ENCODE results near the gene MBD5. TPM values are rescaled to one million over a fixed set of nuclear protein-coding genes. Genes with fewer than 3 reads are reported as not detected.

The MBD5 gene
- polyA plus RNA-seq, 1 of the 3 experiments (the other 2 are of a cell fraction), result 7.4 TPM

GRCh38 chr2:148103946-148104345 lies 83.1 kb downstream of the MBD5 start:
- H3K9ac ChIP-seq, result no peak overlapping the region
- no peaks in the 10 kb centered on the region; the same call in 1 of the 2 replicates for H3K79me2 ChIP-seq (ENCODE audit: insufficient read depth)
- no peaks in the 10 kb centered on the region; the same call in 1 of the 2 replicates for H3K9me2 ChIP-seq
- no peaks in the 10 kb centered on the region for H4K20me1 ChIP-seq (ENCODE audit: insufficient read depth)
- TF ChIP-seq FOXJ3 (CRISPR knock-in tag; IDR thresholded peaks at IDR 0.05), result no peak
- no peak for TF ChIP-seq TAF1 (IDR thresholded peaks at IDR 0.05; ENCODE audit: borderline replicate concordance, low read depth, low read length)
- TF ChIP-seq FOXM1 (IDR thresholded peaks at IDR 0.05; ENCODE audit: low read depth), result no peak
- no peak for TF ChIP-seq ZBTB33 (IDR thresholded peaks at IDR 0.05; ENCODE audit: borderline replicate concordance, low read depth)
- TF ChIP-seq CHD2 (IDR thresholded peaks at IDR 0.05; ENCODE audit: low read length, partially characterized antibody), result no peak
- no peak for TF ChIP-seq SIN3A (IDR thresholded peaks at IDR 0.05; ENCODE audit: borderline replicate concordance, low read depth, low read length)
- no peak for TF ChIP-seq NRF1 (IDR thresholded peaks at IDR 0.05; ENCODE audit: low read depth, low read length)
- no peak for TF ChIP-seq RFX5 (IDR thresholded peaks at IDR 0.05; ENCODE audit: low read length)
- POLR2A ChIA-PET, result no interaction called here
- H3K4me2 ChIP-seq, result no peak overlapping the region
- H3K4me3 ChIP-seq (ENCODE audit: low read depth in 2 of 2, low read length in 1 of 2), result no peak overlapping the region
- H3K9me3 ChIP-seq, result 0 out of 2 replicates have a peak, but pooled peaks cover 6% of the 10 kb centered on the region
- H3F3A ChIP-seq (replicated peaks; ENCODE audit: insufficient read depth), result peaks cover 3% of the 10 kb centered on the region
- peaks cover 0 to 8% of the 10 kb centered on the region in 2 experiments for H3K36me3 ChIP-seq (replicated peaks in 1 of 2; ENCODE audit: control insufficient read depth in 1 of 2, insufficient read depth in 2 of 2, low read length in 1 of 2)
- H3K27ac ChIP-seq (ENCODE audit: low read depth in 2 of 2, low read length in 1 of 2), result no peak overlapping the region
- H3K27me3 ChIP-seq (ENCODE audit: insufficient read depth), result no peaks in the 10 kb centered on the region
- DNase-seq, result peak; percentile 9
- CTCF ChIA-PET, result interaction anchor here (1.9 kb wide), 1 partner anchor 10 kb away, joined by 5 read pairs; no protein-coding TSS in a partner anchor
- no peaks in the 10 kb centered on the region; a peak in 2 of 4 replicates for H3K4me1 ChIP-seq (ENCODE audit: control insufficient read depth in 1 of 2, insufficient read depth in 2 of 2, low read depth in 1 of 2, low read length in 1 of 2)
- H2AFZ ChIP-seq (ENCODE audit: low read depth), result no peak overlapping the region

GRCh38 chr2:148106331-148106730 lies 85.4 kb downstream of the MBD5 start:
- CTCF ChIA-PET, result no interaction called here
- Histone ChIP-seq H2AFZ (ENCODE audit: low read depth) (no peak overlapping the region), H3K9me2 (no peaks in the 10 kb centered on the region; the same call in 1 of the 2 replicates), H4K20me1 (ENCODE audit: insufficient read depth) (no peaks in the 10 kb centered on the region), H3F3A (replicated peaks; ENCODE audit: insufficient read depth) (peaks cover 3% of the 10 kb centered on the region), H3K79me2 (ENCODE audit: insufficient read depth) (no peaks in the 10 kb centered on the region; the same call in 1 of the 2 replicates), H3K4me2 (no peak overlapping the region), H3K27me3 (ENCODE audit: insufficient read depth) (no peaks in the 10 kb centered on the region), H3K4me3 (ENCODE audit: low read depth in 2 of 2, low read length in 1 of 2) (no peak overlapping the region), H3K9ac (no peak overlapping the region), H3K36me3 (replicated peaks in 1 of 2; ENCODE audit: control insufficient read depth in 1 of 2, insufficient read depth in 2 of 2, low read length in 1 of 2) (peaks cover 0 to 8% of the 10 kb centered on the region in 2 experiments), H3K27ac (ENCODE audit: low read depth in 2 of 2, low read length in 1 of 2) (no peak overlapping the region), H3K4me1 (ENCODE audit: control insufficient read depth in 1 of 2, insufficient read depth in 2 of 2, low read depth in 1 of 2, low read length in 1 of 2) (no peaks in the 10 kb centered on the region; a peak in 2 of 4 replicates), H3K9me3 (0 out of 2 replicates have a peak, but pooled peaks cover 6% of the 10 kb centered on the region)
- DNase-seq, result no peak
- POLR2A ChIA-PET, result no interaction called here
- TF ChIP-seq GATA2 (CRISPR knock-in tag; IDR thresholded peaks at IDR 0.05), result no peak
- TF ChIP-seq NFIC (IDR thresholded peaks at IDR 0.05; ENCODE audit: borderline replicate concordance), result no peak
- no peak for TF ChIP-seq NRF1 (IDR thresholded peaks at IDR 0.05; ENCODE audit: low read depth, low read length)
- no peak for TF ChIP-seq TCF12 (IDR thresholded peaks at IDR 0.05)

Measured in SK-N-SH (cell line).